GM23338 (cell line): ENCODE data around the gene LIMCH1. TPM values are rescaled to one million over a fixed set of nuclear protein-coding genes. Genes with fewer than 3 reads are reported as not detected.

Experiments
- ATAC-seq: fragments of 200-7000 bp; cut with Tn5 transposase; 3 replicates; pipeline ENCODE4 v1.9.1; 2020
- DNase-seq: peaks from one replicate; pipeline ENCODE4 v3.0.0-alpha.2; 2015; ENCODE audit warnings: low spot score
- H2AFZ ChIP-seq: fragments of 200-600 bp; sonication (generic); 2 replicates; pipeline ENCODE4 v1.8.0; 2016; ENCODE audit warnings: antibody characterized with exemption, mild to moderate bottlenecking, moderate library complexity
- H3F3A ChIP-seq: fragments of 200-600 bp; sonication (generic); replicated peaks from 2 replicates; pipeline ENCODE4 v1.8.0; 2017; ENCODE audit warnings: antibody characterized with exemption, mixed run types, low read depth
- H3K27ac ChIP-seq: fragments of 200-600 bp; sonication (generic); 2 replicates; pipeline ENCODE4 v1.6.1; 2016; ENCODE audit warnings: low read depth
- H3K27me3 ChIP-seq: fragments of 200-600 bp; sonication (generic); 2 replicates; pipeline ENCODE4 v1.8.0; 2016; ENCODE audit warnings: mild to moderate bottlenecking, mixed run types, moderate library complexity; ENCODE audit not compliant: insufficient read depth
- H3K36me3 ChIP-seq: fragments of 200-600 bp; sonication (generic); 2 replicates; pipeline ENCODE4 v1.8.0; 2016; ENCODE audit warnings: mild to moderate bottlenecking; ENCODE audit not compliant: insufficient read depth
- H3K4me1 ChIP-seq: fragments of 200-600 bp; sonication (generic); 2 replicates; pipeline ENCODE4 v1.8.0; 2016; ENCODE audit warnings: mild to moderate bottlenecking, moderate library complexity; ENCODE audit not compliant: insufficient read depth
- H3K4me2 ChIP-seq: fragments of 200-600 bp; sonication (generic); 2 replicates; pipeline ENCODE4 v1.7.1; 2017; ENCODE audit warnings: mixed run types
- H3K4me3 ChIP-seq: fragments of 200-600 bp; sonication (generic); 2 replicates; pipeline ENCODE4 v1.6.1; 2016; ENCODE audit warnings: mixed run types
- H3K79me2 ChIP-seq: fragments of 200-600 bp; sonication (generic); replicated peaks from 2 replicates; pipeline ENCODE4 v1.8.0; 2017; ENCODE audit warnings: mild to moderate bottlenecking; ENCODE audit not compliant: insufficient read depth
- H3K9me2 ChIP-seq: fragments of 200-600 bp; sonication (generic); 2 replicates; pipeline ENCODE4 v1.8.0; 2017; ENCODE audit not compliant: insufficient read depth
- H4K20me1 ChIP-seq: fragments of 200-600 bp; sonication (generic); replicated peaks from 2 replicates; pipeline ENCODE4 v1.8.0; 2017; ENCODE audit warnings: mild to moderate bottlenecking; ENCODE audit not compliant: insufficient read depth
- H3K27ac Mint-ChIP-seq: 2 replicates; pipeline ENCODE4 v1.8.0; 2020; ENCODE audit warnings: inconsistent platforms, mild to moderate bottlenecking, moderate library complexity, mixed read lengths
- H3K27me3 Mint-ChIP-seq: 3 replicates; pipeline ENCODE4 v1.8.0; 2022; ENCODE audit warnings: low read depth, mild to moderate bottlenecking, moderate library complexity, mixed read lengths, inconsistent platforms; ENCODE audit not compliant: insufficient read depth, poor library complexity
- H3K36me3 Mint-ChIP-seq: 3 replicates; pipeline ENCODE4 v1.8.0; 2021; ENCODE audit warnings: low read depth, mild to moderate bottlenecking, inconsistent platforms, moderate library complexity, mixed read lengths
- H3K4me1 Mint-ChIP-seq: 3 replicates; pipeline ENCODE4 v1.8.0; 2020; ENCODE audit warnings: mild to moderate bottlenecking, inconsistent platforms, mixed read lengths
- H3K4me3 Mint-ChIP-seq: 3 replicates; pipeline ENCODE4 v1.8.0; 2021; ENCODE audit warnings: moderate library complexity, mild to moderate bottlenecking, inconsistent platforms, mixed read lengths
- H3K9me3 Mint-ChIP-seq: 3 replicates; pipeline ENCODE4 v1.8.0; 2020; ENCODE audit warnings: moderate library complexity, mild to moderate bottlenecking, inconsistent platforms, mixed read lengths
- CREB1 ChIP-seq: fragments of 250-450 bp; sonication (Bioruptor Pico); IDR thresholded peaks from 2 replicates; pipeline ENCODE4 v1.5.0; 2020; ENCODE audit warnings: low read depth, mild to moderate bottlenecking, moderate library complexity
- CTCF ChIP-seq, 2 experiments: fragments of 200-600 bp in 1 of 2; sonication (generic) in 1 of 2; conservative IDR thresholded peaks; 2 replicates each; pipeline versions ENCODE4 v1.5.1 to v1.6.1; 2016 to 2017; ENCODE audit warnings: antibody characterized with exemption in 2 of 2, low read depth in 2 of 2, mild to moderate bottlenecking in 2 of 2, moderate library complexity in 1 of 2
- ETS1 ChIP-seq: IDR thresholded peaks from 2 replicates; pipeline ENCODE4 v1.6.1; 2016; ENCODE audit warnings: antibody characterized with exemption
- EZH2phosphoT487 ChIP-seq: fragments of 200-600 bp; sonication (generic); IDR thresholded peaks from one replicate; pipeline ENCODE4 v1.8.1; 2018; ENCODE audit warnings: antibody characterized with exemption; ENCODE audit not compliant: unreplicated experiment
- POLR2AphosphoS5 ChIP-seq: IDR thresholded peaks from 2 replicates; pipeline ENCODE4 v1.6.1; 2016; ENCODE audit warnings: antibody characterized with exemption, low read depth
- REST ChIP-seq: IDR thresholded peaks from one replicate; pipeline ENCODE4 v1.6.1; 2018; ENCODE audit warnings: antibody characterized with exemption; ENCODE audit not compliant: unreplicated experiment
- STAT1 ChIP-seq: IDR thresholded peaks from one replicate; pipeline ENCODE4 v1.6.1; 2016; ENCODE audit warnings: antibody characterized with exemption; ENCODE audit not compliant: unreplicated experiment
- ZNF331 ChIP-seq: fragments of 250-450 bp; sonication (Bioruptor Pico); IDR thresholded peaks from 2 replicates; pipeline ENCODE4 v1.5.0; 2020; ENCODE audit warnings: low read depth, mild to moderate bottlenecking, moderate library complexity
- polyA plus RNA-seq: library from polyadenylated mRNA; unstranded; fragments of >200 nt; fragmentation: Nextera tagmentation; extraction: Ambion mirVana; gene quantifications from 2 replicates; pipeline ENCODE4 v1.2.1, GENCODE V29; 2016
- total RNA-seq: library from RNA; depleted of rRNA; stranded (reverse); fragments of >200 nt; shearing (Covaris generic); gene quantifications from 2 replicates; pipeline ENCODE4 v1.2.3, GENCODE V29; 2014

LIMCH1 gene
- total and polyA plus RNA-seq, 2 experiments from 2014 or later, result 1.5 TPM

GRCh38 chr4:41609851-41610250 lies 71.9 kb downstream of the LIMCH1 start:
- H3K9me2 ChIP-seq, result no peaks in the 10 kb centered on the region
- ATAC-seq, result no peak
- TF ChIP-seq CTCF (conservative IDR thresholded peaks at IDR 0.05; ENCODE audit: low read depth in 2 of 2) (no peak), ZNF331 (no peak), CREB1 (CRISPR knock-in tag) (no peak), EZH2phosphoT487 (no peak), POLR2AphosphoS5 (no peak), ETS1 (no peak)
- H3K27me3 Mint-ChIP-seq, result peaks cover 23% of the 10 kb centered on the region
- no peaks in the 10 kb centered on the region for H3K9me3 Mint-ChIP-seq
- no peaks in the 10 kb centered on the region for H3F3A ChIP-seq
- H3K4me1 Mint-ChIP-seq, result peaks cover 25% of the 10 kb centered on the region
- H3K4me1 ChIP-seq, result peaks cover 26% of the 10 kb centered on the region
- H4K20me1 ChIP-seq, result no peaks in the 10 kb centered on the region
- DNase-seq, result no peak
- H3K4me3 Mint-ChIP-seq, result no peak overlapping the region
- no peak overlapping the region for H2AFZ ChIP-seq
- H3K36me3 Mint-ChIP-seq, result no peaks in the 10 kb centered on the region
- H3K4me3 ChIP-seq, result no peak overlapping the region
- no peaks in the 10 kb centered on the region for H3K36me3 ChIP-seq
- H3K27ac ChIP-seq, result no peak overlapping the region
- H3K27me3 ChIP-seq, result peaks cover 12% of the 10 kb centered on the region
- H3K4me2 ChIP-seq, result no peak overlapping the region
- H3K27ac Mint-ChIP-seq, result no peak overlapping the region
- no peaks in the 10 kb centered on the region for H3K79me2 ChIP-seq

GRCh38 chr4:41610474-41610873 lies 72.5 kb downstream of the LIMCH1 start:
- H3K4me1 Mint-ChIP-seq, result peaks cover 27% of the 10 kb centered on the region
- no peak overlapping the region for H3K4me2 ChIP-seq
- H3F3A ChIP-seq, result no peaks in the 10 kb centered on the region
- no peaks in the 10 kb centered on the region for H3K36me3 ChIP-seq
- no peaks in the 10 kb centered on the region for H3K9me3 Mint-ChIP-seq
- H3K27ac Mint-ChIP-seq, result no peak overlapping the region
- no peak overlapping the region for H2AFZ ChIP-seq
- no peaks in the 10 kb centered on the region for H3K36me3 Mint-ChIP-seq
- H3K79me2 ChIP-seq, result no peaks in the 10 kb centered on the region
- DNase-seq (no peak), ATAC-seq (no peak)
- H3K27me3 Mint-ChIP-seq, result peaks cover 23% of the 10 kb centered on the region
- no peaks in the 10 kb centered on the region for H3K9me2 ChIP-seq
- no peak overlapping the region for H3K4me3 ChIP-seq
- H3K27ac ChIP-seq, result no peak overlapping the region
- H4K20me1 ChIP-seq, result no peaks in the 10 kb centered on the region
- peaks cover 26% of the 10 kb centered on the region for H3K4me1 ChIP-seq
- H3K27me3 ChIP-seq, result peaks cover 12% of the 10 kb centered on the region
- no peak overlapping the region for H3K4me3 Mint-ChIP-seq
- TF ChIP-seq CREB1 (CRISPR knock-in tag) (no peak), CTCF (conservative IDR thresholded peaks at IDR 0.05; ENCODE audit: low read depth in 2 of 2) (no peak), ETS1 (no peak), STAT1 (no peak), REST (no peak)
